Epithelial cell of esophagus (primary cell): ENCODE data around the gene NACAD.

ENCODE experiments used
- DNase-seq: peaks from one replicate; pipeline ENCODE4 v3.0.0; 2010; ENCODE audit warnings: low read depth
- H3K4me3 ChIP-seq: 2 replicates; pipeline ENCODE4 v1.5.1; 2011; ENCODE audit warnings: mild to moderate bottlenecking, low read length, control low read depth
- TF ChIP-seq, protein P1 (sequence below): IDR thresholded peaks from 2 replicates; pipeline ENCODE4 v1.5.1; 2011; ENCODE audit warnings: low read depth, mild to moderate bottlenecking, low read length, control low read depth, inconsistent platforms; ENCODE audit not compliant: insufficient read depth; ENCODE audit errors: missing control alignments

The NACAD gene

DNA sequence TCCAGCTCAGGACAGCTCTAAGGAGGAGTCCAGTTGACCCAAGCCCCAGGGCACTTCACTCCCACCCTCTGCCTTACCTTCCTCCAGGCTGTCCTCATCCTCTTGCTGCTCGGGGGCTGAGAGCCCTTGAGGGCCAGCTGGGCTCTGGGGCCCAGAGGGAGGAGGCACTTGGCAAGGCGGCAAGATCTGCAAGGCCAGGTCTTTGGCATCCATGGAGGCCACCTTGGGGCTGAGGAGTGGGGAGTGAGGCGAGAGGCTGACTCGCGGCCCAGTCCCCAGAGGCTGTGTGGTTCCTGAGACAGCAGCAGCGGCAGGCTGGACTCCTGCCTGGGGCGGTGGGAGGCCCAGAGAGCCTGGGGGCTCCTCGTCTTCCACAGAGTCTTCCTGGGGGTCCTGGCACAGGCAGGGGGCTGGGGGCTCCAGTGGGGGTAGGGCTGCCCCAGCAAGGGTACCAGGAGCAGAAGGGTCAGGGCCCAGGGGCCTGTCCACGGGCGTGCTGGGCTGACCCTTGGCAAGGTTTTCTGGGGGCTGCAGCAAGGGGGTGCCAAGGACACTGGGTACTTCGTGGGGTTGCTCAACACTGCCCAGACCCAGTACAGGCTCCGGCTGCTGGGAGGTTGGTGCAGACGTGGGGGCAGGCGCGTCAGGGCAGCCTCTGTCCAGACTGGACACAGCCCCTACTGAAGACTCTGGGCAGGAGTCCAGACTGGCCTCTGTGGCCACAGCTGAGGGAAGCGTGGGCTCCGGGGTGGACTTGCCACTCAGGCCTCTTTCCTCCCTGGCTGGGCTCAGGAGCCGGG, 6.5 kb downstream of the NACAD start:
- TF ChIP-seq, protein P1, sequence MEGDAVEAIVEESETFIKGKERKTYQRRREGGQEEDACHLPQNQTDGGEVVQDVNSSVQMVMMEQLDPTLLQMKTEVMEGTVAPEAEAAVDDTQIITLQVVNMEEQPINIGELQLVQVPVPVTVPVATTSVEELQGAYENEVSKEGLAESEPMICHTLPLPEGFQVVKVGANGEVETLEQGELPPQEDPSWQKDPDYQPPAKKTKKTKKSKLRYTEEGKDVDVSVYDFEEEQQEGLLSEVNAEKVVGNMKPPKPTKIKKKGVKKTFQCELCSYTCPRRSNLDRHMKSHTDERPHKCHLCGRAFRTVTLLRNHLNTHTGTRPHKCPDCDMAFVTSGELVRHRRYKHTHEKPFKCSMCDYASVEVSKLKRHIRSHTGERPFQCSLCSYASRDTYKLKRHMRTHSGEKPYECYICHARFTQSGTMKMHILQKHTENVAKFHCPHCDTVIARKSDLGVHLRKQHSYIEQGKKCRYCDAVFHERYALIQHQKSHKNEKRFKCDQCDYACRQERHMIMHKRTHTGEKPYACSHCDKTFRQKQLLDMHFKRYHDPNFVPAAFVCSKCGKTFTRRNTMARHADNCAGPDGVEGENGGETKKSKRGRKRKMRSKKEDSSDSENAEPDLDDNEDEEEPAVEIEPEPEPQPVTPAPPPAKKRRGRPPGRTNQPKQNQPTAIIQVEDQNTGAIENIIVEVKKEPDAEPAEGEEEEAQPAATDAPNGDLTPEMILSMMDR: no peak
- no peak for DNase-seq
- H3K4me3 ChIP-seq: no peak overlapping the region

DNA sequence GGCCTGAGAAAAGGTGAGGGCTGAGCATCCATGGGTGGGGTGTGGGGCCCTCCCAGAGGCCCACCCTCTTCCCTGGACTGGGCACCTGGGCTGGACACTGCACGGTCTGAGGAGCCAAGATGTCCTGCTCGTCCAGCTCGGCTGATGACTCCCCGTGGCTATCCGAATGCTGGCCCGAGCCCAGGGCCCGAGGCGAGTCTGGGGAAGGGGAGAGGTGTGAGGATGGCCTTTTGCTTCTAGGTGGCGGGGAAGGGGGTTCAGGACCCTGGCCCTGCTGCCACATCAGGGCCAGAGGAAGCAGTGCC, 7.1 kb downstream of the NACAD start:
- TF ChIP-seq, protein P1: no peak
- no peak overlapping the region for H3K4me3 ChIP-seq
- no peak for DNase-seq

DNA sequence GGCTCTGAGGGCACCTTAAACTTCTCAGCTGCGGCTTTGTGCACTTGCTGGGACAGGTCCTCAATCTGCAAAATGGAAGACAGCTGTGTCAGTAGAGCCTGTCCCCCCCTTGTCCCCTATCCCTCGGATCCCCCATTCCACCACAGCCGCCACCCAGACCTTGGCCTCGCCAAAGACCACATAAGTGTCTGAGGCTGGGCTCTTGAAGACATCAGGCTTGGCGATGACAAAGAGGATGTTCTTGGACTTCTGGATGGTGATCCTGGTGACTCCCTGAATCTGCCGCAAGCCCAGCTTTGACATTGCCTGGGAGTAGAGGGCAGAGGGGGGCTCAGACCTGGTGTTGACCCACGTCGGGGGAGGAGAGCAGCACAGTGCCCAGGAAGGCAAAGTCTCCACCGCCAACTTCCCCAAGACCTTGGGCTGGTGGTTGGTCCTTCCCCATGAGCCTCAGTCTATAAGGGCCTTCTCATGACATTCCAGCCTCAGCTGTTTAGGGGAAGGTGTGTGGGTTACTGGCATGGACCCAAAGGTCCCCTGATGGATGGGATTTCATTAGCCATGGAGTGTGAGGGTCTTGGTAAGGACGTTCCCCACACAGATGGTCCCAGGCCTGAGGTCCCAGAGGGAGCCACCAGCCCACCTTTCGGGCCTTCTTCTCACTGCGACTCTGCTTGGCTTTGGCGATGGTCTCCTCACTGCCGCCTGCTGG, 7.7 kb downstream of the NACAD start:
- TF ChIP-seq, protein P1: no peak
- H3K4me3 ChIP-seq: no peak overlapping the region
- DNase-seq: no peak

DNA sequence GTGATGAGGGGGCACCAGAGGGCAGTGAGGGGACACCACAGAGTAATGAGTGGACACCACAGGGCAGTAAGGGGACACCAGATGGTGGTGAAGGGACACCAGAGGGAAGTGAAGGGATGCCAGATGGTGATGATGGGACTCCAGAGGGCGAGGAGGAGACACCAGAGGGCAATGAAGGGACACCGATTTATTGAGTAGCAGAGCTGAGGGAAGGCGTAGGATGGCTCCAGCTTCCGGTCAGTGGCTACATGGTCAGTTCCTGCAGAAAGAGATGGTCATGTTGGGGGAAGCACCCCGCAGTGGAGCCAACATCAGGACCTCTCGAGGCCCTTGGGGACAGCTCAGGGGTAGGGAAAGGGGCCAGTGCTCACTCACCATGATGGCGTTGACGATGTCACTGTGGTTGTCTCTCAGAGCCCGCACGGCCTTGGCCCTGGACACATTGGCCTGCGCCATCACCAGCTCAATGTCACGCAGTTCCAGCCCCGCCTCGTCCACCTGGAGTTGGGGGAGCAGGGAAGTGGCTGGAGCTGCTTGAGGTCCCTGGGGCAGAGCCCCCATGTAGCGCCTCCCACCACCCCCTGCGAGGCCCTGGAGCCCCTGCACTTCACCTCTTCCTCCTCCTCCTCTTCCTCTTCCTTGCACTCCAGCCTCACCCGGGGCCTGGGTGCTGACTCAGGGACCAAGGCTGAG, 8.4 kb downstream of the NACAD start:
- H3K4me3 ChIP-seq: no peak overlapping the region
- DNase-seq: no peak
- TF ChIP-seq, protein P1: no peak

DNA sequence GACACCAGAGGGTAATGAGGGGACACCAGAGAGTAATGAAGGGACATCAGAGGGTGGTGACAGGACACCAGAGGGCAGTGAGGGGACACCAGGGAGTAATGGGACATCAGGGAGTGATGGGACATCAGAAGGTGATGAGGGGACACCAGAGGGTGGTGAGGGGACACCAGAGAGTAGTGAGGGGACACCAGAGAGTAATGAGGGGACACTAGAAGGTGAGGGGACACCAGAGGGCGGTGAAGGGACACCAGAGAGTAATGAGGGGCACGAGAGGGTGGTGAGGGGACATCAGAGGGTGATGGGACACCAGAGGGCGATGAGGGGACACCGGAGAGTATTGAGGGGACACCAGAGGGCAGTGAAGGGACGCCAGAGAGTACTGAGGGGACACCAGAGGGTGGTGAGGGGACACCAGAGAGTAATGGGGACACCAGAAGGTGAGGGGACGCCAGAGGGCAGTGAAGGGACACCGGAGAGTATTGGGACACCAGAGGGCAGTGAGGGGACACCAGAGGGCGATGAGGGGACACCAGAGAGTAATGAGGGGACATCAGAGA, 10.6 kb downstream of the NACAD start:
- TF ChIP-seq, protein P1: no peak
- no peak overlapping the region for H3K4me3 ChIP-seq
- DNase-seq: no peak

DNA sequence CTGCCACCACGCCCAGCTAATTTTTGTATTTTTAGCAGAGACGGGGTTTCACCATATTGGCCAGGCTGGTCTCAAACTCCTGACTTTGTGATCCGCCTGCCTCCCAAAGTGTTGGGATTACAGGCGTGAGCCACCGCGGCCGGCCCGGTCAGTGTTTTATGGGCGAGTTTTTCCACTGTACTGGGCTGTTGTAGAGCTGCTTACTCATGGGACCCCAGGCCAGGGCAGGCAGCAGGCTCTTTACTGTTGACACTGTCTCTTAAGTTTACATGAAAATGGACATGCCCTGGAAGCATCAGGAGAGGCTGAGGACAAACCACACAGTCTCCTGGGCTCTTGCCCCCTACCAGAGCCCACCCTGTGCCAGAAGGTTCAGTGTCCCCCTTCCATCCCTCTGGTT, 11.2 kb downstream of the NACAD start:
- no peak overlapping the region for H3K4me3 ChIP-seq
- TF ChIP-seq, protein P1: no peak
- no peak for DNase-seq
